IPS-NIHi7 (cell line): Measurements from ENCODE around the gene C6orf52.
"Not testable (repeated sequence)": the region's sequence is repeated elsewhere in the genome, so short reads cannot be mapped to it uniquely, and the experiment has no call there.

Experiments used
- DNase-seq: peaks from one replicate; pipeline ENCODE4 v3.0.0; 2012; ENCODE audit warnings: mixed read lengths; ENCODE audit errors: extremely low spot score

The C6orf52 gene

DNA sequence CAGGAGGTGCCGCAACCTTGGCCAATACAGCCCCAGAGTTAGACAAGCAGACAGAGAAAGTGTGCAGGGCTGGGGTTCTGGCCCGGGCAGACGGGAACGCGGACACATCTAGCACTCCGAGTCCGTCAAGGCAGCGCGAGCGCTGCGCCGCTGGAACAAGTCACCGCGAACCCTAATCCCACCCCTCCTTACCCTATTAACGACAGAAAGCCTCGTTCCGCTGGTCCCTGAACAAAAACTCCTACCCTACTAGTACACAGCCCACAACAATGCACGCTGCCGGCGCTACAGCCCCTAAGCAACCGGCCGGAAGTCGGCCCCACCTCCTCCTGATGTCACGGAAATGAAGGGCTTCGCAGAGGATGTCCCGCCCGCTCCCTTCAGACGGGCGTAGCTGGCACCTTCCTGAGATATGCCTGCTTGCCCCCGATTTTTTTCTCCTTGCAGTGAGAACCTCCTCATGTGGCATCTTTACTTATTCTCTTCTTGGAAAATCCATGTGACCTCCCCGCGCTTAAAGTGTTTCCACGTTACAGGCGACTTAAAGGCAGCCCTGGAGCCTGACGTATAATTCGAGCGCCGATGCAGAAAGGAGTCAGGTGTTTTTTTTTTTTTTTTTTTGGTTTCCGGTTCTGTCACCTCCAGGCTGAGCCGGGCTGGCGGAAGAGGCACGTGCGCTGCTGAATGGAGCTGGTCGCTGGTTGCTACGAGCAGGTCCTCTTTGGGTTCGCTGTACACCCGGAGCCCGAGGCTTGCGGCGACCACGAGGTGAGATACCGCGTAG, at the start of gene C6orf52, which contains the start of gene PAK1IP1:
C6orf52 (minus strand) TSS at position 315 of the 784 bp plus-strand sequence. CDS start 7,066 bp downstream, outside the sequence.
PAK1IP1 (plus strand) TSS at position 671 of the 784 bp plus-strand sequence; CDS start at position 685, 14 bp downstream.
- peak; percentile 95 for DNase-seq

DNA sequence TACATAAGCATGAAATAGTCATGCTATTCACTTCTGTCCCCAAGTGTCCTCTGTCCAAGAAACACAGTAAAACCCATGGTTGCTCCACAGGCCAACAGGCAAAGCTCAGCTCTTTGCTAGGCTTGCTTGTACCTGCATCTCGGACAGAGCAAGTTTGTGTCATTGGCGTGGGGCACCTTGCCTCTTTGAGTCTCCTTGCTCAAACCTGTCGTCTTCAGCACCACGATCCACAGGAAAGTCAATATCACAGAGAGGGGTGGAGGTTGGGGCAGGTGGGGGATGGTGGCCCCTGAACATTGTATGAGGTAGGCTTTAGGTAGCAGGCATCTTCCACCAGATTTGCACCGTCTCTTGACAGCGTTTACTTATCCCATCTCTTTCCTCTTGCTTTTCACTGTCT, 49.1 kb upstream of the C6orf52 start:
- DNase-seq: no peak

- no peak for DNase-seq
These were observed 47.8 kb upstream of the C6orf52 start for GRCh38 chr6:10742251-10742650.

- not testable (repeated sequence) for DNase-seq
These were observed 47.2 kb upstream of the C6orf52 start for GRCh38 chr6:10741643-10742042.

GRCh38 chr6:10740061-10740460, 45.6 kb upstream of the C6orf52 start:
- no peak for DNase-seq

GRCh38 chr6:10736731-10737130, 42.3 kb upstream of the C6orf52 start:
- no peak for DNase-seq

GRCh38 chr6:10733863-10734262, 39.4 kb upstream of the C6orf52 start:
- DNase-seq: no peak

- no peak for DNase-seq
These were observed 38.8 kb upstream of the C6orf52 start for GRCh38 chr6:10733151-10733715.

DNA sequence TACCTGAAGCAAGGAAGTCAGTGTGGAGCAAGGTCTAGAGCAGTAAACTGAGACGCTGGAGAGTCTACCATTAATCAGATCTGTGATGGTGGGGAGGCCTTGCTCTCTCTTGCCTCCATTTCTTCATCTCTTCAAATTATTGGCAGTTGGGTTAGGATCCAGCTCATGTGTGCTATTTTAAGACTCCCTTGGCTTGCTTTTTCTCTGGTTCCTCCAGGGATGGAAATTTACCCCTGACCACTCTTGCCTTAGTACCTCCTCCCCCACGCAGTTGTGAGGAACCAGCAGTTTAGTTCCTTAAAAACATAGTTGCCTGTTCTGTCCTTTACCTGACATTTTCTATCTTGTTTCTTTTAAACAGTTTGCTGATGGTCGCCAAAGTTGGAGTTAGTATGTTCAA, 35.8 kb upstream of the C6orf52 start:
- no peak for DNase-seq

GRCh38 chr6:10725716-10726115, 31.3 kb upstream of the C6orf52 start:
- DNase-seq: no peak

GRCh38 chr6:10725044-10725443, 30.6 kb upstream of the C6orf52 start:
- no peak for DNase-seq

GRCh38 chr6:10723567-10723881, 29.1 kb upstream of the C6orf52 start:
- no peak for DNase-seq

DNA sequence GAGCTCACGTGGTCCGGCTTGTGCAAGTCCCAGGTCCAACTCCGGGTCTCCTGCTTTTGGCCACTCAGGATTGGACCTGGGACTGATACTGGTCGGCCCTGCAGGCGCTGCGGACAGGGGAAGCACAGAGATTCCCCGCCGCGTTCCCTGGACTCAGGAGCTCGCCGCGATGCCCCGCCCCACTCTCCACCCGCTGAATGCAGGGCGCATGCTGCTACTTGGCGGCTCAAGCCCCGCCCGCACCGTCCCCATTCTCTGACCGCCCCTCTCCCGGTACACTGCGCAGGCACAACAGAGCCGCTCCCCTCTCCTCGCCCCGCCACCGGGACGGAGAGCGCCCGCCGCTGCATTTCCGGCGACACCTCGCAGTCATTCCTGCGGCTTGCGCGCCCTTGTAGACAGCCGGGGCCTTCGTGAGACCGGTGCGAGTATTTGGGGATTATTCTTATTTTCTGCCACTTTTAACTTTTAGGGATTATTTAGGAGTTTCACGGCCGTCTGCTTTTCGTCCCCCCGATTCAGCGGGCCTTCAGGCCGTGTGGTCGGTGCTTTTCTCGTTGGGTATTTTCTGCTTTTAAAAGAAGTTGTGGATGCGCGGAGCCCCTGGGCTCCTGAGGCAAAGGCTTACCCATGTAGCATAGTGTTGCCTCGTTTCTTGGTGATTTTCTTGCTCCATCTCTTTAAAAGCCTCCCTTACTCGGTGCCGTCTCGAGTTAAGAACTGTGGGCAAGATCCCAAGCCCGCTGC, 28.6 kb upstream of the C6orf52 start, which contains the start of gene TMEM14C:
TMEM14C (plus strand) TSS at position 251 of the 747 bp plus-strand sequence. CDS start 1,544 bp downstream, outside the sequence.
- peak; percentile 99 for DNase-seq

DNA sequence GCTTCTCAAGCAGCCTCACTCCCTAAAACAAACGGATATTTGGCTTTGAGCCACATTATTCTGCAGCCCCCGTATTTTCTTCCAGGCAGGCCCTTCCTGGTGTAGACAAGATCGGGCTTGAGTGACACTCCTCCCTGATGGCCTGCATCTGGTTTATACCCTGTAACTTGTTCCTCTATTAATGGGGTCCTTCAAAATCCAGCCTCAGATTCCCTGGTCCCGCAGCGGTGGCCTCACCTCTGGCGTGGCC, 28.1 kb upstream of the C6orf52 start:
- DNase-seq: no peak

- DNase-seq: no peak
These were observed 27.6 kb upstream of the C6orf52 start for GRCh38 chr6:10721850-10722569.

- not testable (repeated sequence) for DNase-seq
These were observed 26.8 kb upstream of the C6orf52 start for GRCh38 chr6:10720960-10721849.

DNA sequence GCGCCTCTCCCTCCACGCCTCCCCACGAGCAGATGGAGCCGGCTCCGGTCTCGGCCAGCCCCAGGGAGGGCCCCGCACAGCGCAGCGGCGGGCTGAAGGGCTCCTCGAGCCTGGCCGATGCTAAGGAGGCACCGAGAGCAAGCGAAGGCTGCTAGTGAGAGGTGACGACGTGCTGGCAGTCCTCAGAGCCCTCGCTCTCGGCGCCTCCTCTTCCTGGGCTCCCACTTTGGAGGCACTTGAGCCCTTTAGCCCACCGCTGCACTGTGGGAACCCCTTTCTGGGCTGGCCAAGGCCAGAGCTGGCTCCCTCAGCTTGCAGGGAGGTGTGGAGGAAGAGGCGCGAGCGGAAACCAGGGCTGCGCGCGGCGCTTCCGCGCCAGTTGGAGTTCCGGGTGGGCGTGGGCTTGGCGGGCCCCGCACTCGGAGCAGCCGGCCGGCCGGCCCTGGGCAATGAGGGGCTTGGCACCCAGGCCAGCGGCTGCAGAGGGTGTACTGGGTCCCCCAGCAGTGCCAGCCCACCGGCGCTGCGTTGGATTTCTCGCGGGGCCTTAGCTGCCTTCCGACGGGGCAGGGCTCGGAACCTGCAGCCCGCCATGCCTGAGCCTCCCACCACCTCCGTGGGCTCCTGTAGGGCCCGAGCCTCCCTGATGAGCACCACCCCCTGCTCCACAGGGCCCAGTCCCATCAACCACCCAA, 26.0 kb upstream of the C6orf52 start:
- no peak for DNase-seq

GRCh38 chr6:10719964-10720264, 25.5 kb upstream of the C6orf52 start:
- no peak for DNase-seq

- no peak for DNase-seq
These were observed 25.0 kb upstream of the C6orf52 start for GRCh38 chr6:10719296-10719963.

- DNase-seq: no peak
These were observed 19.5 kb upstream of the C6orf52 start for GRCh38 chr6:10713962-10714361.
